ENCODE data around the gene SOS1.

SOS1 gene

DNA sequence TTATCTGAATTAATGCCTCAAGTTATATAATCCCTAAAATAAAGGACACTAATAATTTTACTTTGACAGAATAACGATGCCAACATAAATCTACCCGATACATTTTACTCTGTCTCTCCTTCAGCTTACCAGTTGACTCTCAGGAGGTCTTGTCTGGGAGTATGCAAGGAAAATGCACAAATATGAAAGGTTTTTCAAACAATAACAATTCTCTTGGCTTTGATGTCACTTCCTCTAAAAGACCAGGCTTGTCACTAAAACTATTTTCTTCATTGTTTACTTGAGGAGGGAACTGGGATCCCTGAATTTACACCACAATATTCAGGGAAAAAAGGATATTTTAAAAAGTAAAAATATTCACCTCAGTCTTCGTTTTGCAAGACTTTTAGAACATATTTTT is 97.2 kb downstream of the SOS1 start:
- TF ChIP-seq, protein P1, sequence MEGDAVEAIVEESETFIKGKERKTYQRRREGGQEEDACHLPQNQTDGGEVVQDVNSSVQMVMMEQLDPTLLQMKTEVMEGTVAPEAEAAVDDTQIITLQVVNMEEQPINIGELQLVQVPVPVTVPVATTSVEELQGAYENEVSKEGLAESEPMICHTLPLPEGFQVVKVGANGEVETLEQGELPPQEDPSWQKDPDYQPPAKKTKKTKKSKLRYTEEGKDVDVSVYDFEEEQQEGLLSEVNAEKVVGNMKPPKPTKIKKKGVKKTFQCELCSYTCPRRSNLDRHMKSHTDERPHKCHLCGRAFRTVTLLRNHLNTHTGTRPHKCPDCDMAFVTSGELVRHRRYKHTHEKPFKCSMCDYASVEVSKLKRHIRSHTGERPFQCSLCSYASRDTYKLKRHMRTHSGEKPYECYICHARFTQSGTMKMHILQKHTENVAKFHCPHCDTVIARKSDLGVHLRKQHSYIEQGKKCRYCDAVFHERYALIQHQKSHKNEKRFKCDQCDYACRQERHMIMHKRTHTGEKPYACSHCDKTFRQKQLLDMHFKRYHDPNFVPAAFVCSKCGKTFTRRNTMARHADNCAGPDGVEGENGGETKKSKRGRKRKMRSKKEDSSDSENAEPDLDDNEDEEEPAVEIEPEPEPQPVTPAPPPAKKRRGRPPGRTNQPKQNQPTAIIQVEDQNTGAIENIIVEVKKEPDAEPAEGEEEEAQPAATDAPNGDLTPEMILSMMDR (IDR thresholded peaks at IDR 0.05; ENCODE audit: insufficient read depth, low read length, poor library complexity, severe bottlenecking), result no peak
- no peak for DNase-seq (ENCODE audit: extremely low read depth, insufficient read length)
- H3K4me3 ChIP-seq (replicated peaks; ENCODE audit: low read depth, low read length), result no peak overlapping the region
- no peaks in the 10 kb centered on the region for H3K27me3 ChIP-seq (replicated peaks; ENCODE audit: control insufficient read depth, insufficient read depth, low read length)
- no peaks in the 10 kb centered on the region; the same call in none of the 2 replicates for H3K36me3 ChIP-seq (ENCODE audit: control insufficient read depth, insufficient read depth, low read length)

DNA sequence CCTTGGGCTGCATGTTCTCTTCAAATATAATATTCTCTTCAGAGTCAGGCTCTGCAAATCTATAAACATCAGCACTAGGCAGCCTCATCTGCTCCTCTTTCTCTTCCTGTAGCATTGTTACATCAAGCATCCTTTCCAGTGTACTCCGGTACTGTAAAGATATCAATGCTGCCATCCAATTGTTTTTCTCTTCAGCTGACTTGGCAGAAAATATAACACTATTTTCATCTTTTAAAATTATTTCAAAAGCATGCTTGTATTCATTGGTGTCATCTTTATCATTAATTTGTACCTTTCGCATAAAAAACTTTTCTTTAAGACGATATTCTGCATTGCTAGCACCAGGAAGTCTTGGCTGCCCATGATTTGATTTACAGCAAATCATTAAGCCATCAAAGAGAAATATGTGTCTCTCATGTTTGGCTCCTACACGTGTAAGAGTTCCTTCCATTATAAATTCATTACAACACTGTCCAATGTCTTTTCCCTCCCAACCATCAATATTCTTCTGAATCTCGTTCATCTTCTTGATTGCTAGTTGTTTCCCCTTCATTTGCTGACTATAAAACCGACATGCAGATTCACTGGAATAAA is 98.1 kb downstream of the SOS1 start:
- no peak for DNase-seq (ENCODE audit: extremely low read depth, insufficient read length)

DNA sequence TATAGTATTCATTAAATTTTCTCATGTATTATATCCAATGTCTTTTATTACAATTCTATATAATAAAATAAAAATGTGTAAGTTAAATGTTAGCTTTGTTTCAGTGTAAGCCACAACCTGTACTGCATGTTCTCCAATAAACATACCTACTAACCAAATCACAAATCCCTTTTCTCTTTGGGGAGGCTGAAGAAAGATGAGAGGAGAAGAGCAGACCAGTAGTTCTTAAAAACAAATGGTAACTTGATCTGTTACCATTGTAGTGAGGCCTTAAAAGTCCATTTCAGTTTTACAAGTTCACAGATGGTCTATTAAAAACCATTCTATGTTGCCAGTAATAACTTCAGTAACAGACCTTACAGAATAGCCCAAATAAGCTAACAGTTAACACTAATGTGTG is 100.5 kb downstream of the SOS1 start:
- Histone ChIP-seq H3K4me3 (replicated peaks; ENCODE audit: low read depth, low read length) (no peak overlapping the region), H3K36me3 (ENCODE audit: control insufficient read depth, insufficient read depth, low read length) (no peaks in the 10 kb centered on the region; the same call in 1 of the 2 replicates)
- TF ChIP-seq, protein P1 (IDR thresholded peaks at IDR 0.05; ENCODE audit: insufficient read depth, low read length, poor library complexity, severe bottlenecking), result no peak

More for the DNA sequence above, 98.1 kb downstream of the SOS1 start:
- H3K27me3 ChIP-seq (replicated peaks; ENCODE audit: control insufficient read depth, insufficient read depth, low read length), result no peaks in the 10 kb centered on the region
- no peaks in the 10 kb centered on the region; the same call in 1 of the 2 replicates for H3K36me3 ChIP-seq (ENCODE audit: control insufficient read depth, insufficient read depth, low read length)
- no peak overlapping the region for H3K4me3 ChIP-seq (replicated peaks; ENCODE audit: low read depth, low read length)
- TF ChIP-seq, protein P1 (IDR thresholded peaks at IDR 0.05; ENCODE audit: insufficient read depth, low read length, poor library complexity, severe bottlenecking), result no peak

DNA sequence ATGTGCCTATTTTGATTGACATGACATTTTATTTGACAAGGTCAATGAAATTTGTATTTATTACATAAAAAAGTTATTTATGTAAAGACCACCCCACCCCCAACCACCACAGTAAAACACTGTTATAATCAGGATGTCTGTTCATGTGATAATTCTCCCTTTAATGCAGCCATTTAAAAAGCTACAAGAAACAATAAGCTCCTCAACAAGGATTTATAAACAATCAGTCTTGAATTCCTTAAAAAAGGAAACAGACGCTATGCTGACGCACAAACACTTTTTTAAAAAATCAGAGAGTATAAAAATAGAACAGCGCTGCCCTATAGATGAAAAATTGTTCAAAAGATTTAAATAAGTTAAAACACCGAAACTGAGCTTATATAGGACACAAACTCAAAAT is 102.2 kb downstream of the SOS1 start:
- Histone ChIP-seq H3K36me3 (ENCODE audit: control insufficient read depth, insufficient read depth, low read length) (no peaks in the 10 kb centered on the region; the same call in 1 of the 2 replicates), H3K27me3 (replicated peaks; ENCODE audit: control insufficient read depth, insufficient read depth, low read length) (no peaks in the 10 kb centered on the region), H3K4me3 (replicated peaks; ENCODE audit: low read depth, low read length) (no peak overlapping the region)
- DNase-seq (ENCODE audit: extremely low read depth, insufficient read length), result no peak
- TF ChIP-seq, protein P1 (IDR thresholded peaks at IDR 0.05; ENCODE audit: insufficient read depth, low read length, poor library complexity, severe bottlenecking), result no peak

More for the DNA sequence above, 100.5 kb downstream of the SOS1 start:
- no peaks in the 10 kb centered on the region for H3K27me3 ChIP-seq (replicated peaks; ENCODE audit: control insufficient read depth, insufficient read depth, low read length)
- no peak for DNase-seq (ENCODE audit: extremely low read depth, insufficient read length)

DNA sequence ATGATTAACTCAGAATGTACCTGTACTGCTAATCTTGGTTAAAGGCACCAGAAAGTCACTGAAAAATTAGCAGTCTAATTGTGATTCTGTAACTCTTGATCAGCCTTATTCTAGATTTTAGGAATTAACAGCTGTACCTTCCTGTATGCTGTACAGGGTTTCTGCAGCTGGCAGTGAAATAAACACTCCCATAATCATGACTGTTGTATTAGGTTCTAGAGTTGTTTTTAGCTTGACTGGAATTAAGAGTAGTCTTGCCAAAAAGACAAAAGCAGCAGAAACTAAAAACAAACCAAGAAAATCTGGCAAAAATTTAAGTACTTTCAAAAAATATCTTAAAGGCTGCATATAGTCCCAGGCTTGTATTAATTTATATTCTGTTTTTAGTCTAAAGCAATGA is 103.5 kb downstream of the SOS1 start:
- TF ChIP-seq, protein P1 (IDR thresholded peaks at IDR 0.05; ENCODE audit: insufficient read depth, low read length, poor library complexity, severe bottlenecking), result no peak
- no peak for DNase-seq (ENCODE audit: extremely low read depth, insufficient read length)
- H3K27me3 ChIP-seq (replicated peaks; ENCODE audit: control insufficient read depth, insufficient read depth, low read length), result no peaks in the 10 kb centered on the region
- no peaks in the 10 kb centered on the region; the same call in 1 of the 2 replicates for H3K36me3 ChIP-seq (ENCODE audit: control insufficient read depth, insufficient read depth, low read length)
- no peak overlapping the region for H3K4me3 ChIP-seq (replicated peaks; ENCODE audit: low read depth, low read length)

DNA sequence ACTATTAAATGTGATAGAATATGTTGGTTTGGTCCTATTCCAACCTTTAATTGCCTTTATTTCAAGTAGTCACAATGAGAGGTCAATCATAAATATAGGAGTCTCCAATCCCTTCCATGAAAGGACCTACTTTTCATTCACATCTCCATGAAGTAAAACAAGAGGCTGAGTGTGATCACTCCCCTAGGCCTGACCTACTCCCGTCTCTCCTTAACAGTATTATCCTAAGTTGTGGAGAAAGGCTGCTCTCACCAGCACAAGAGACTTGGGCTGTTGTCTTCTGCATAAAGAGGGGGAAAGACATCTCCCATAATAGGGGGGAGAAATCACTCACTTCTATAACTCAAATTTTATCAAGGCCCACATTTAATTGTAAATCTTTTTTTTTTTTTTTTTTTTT is 105.4 kb downstream of the SOS1 start:
- H3K36me3 ChIP-seq (ENCODE audit: control insufficient read depth, insufficient read depth, low read length), result no peaks in the 10 kb centered on the region
- TF ChIP-seq, protein P1 (IDR thresholded peaks at IDR 0.05; ENCODE audit: insufficient read depth, low read length, poor library complexity, severe bottlenecking), result no peak
- no peak for DNase-seq (ENCODE audit: extremely low read depth, insufficient read length)
- H3K4me3 ChIP-seq (replicated peaks; ENCODE audit: low read depth, low read length), result no peak overlapping the region
- H3K27me3 ChIP-seq (replicated peaks; ENCODE audit: control insufficient read depth, insufficient read depth, low read length), result no peaks in the 10 kb centered on the region

Measured in GM06990 (cell line).